LNCAP (cell line): Measurements from ENCODE around the gene E2F3.

Experiments used
- CTCF ChIP-seq: fragments of 450-650 bp; IDR thresholded peaks from 2 replicates; pipeline ENCODE4 v1.5.1; 2017; ENCODE audit warnings: mild to moderate bottlenecking

Gene E2F3

GRCh38 chr6:20447157-20447556, 45.5 kb downstream of the E2F3 start:
- no peak for TF ChIP-seq CTCF

- no peak for TF ChIP-seq CTCF
Observed at GRCh38 chr6:20447581-20448132, 46.0 kb downstream of the E2F3 start.

- no peak for TF ChIP-seq CTCF
Observed at GRCh38 chr6:20448828-20449227, 47.1 kb downstream of the E2F3 start.

GRCh38 chr6:20454204-20454824, 52.6 kb downstream of the E2F3 start:
- TF ChIP-seq CTCF = no peak

GRCh38 chr6:20455251-20455940, 53.7 kb downstream of the E2F3 start:
- TF ChIP-seq CTCF = no peak

GRCh38 chr6:20458027-20458894, 56.6 kb downstream of the E2F3 start:
- TF ChIP-seq CTCF = no peak

GRCh38 chr6:20459682-20460081, 58.0 kb downstream of the E2F3 start:
- no peak for TF ChIP-seq CTCF
